Omental fat pad (tissue), 4 donors: Measurements from ENCODE around the gene ATF6. TPM values are rescaled to one million over a fixed set of nuclear protein-coding genes. Genes with fewer than 3 reads are reported as not detected.

Experiments
- ATAC-seq: fragments of 150-250 bp; one replicate; pipeline ENCODE4 v1.9.1; 2016; ENCODE audit warnings: mild to moderate bottlenecking, moderate library complexity; ENCODE audit not compliant: low FRiP score
- DNase-seq: peaks from one replicate; pipeline ENCODE4 v3.0.0-alpha.2; 2019; ENCODE audit warnings: low spot score
- CTCF ChIP-seq, 3 donors: fragments of 450-650 bp; IDR thresholded peaks; one replicate each; pipeline ENCODE4 v1.5.1; 2016 to 2017; ENCODE audit warnings: antibody characterized with exemption in 3 of 3, mild to moderate bottlenecking in 3 of 3, moderate library complexity in 2 of 3
- total RNA-seq, 4 donors: library from RNA; depleted of rRNA; stranded (reverse); fragments of >200 nt; gene quantifications; one replicate each; pipeline ENCODE4 v1.1.0, GENCODE V29; 2016

Gene ATF6
- total RNA-seq, 4 donors from 2014 or later: 30.9 to 38.0 (median 36.1) TPM

GRCh38 chr1:161771161-161771560, 5.0 kb downstream of the ATF6 start:
- DNase-seq (no peak), ATAC-seq (no peak)
- no peak for TF ChIP-seq CTCF (IDR thresholded peaks at IDR 0.05)

GRCh38 chr1:161771973-161772372, 5.9 kb downstream of the ATF6 start:
- ATAC-seq: no peak

DNA sequence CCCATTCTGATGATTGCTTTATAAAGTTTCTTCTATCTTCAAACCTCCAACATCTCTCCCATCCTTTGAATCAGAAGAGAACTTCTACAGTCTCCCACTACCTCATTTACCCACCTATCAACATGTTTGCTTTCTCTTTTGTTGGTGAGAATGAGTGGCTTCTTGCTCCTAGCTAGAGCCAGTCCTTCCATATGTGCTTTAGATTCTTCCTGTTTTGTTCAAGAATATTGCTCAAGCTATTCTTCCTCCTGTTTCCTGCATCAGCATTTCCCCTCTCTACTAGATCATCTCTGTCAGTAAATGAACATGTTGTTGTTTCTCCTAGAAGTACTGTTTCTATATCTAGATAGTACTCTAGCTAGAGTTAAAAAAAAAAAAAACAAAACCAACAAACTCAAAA, 6.3 kb downstream of the ATF6 start:
- DNase-seq: no peak
- no peak for TF ChIP-seq CTCF (IDR thresholded peaks at IDR 0.05)
- no peak for ATAC-seq

More at GRCh38 chr1:161771973-161772372, 5.9 kb downstream of the ATF6 start:
- DNase-seq: no peak
- TF ChIP-seq CTCF (IDR thresholded peaks at IDR 0.05): no peak

- no peak for DNase-seq
- no peak for ATAC-seq
- no peak for TF ChIP-seq CTCF (IDR thresholded peaks at IDR 0.05)
Observed at GRCh38 chr1:161773791-161774190, 7.7 kb downstream of the ATF6 start.

- ATAC-seq (no peak), DNase-seq (no peak)
- no peak for TF ChIP-seq CTCF (IDR thresholded peaks at IDR 0.05)
Observed at GRCh38 chr1:161777261-161777660, 11.1 kb downstream of the ATF6 start.

DNA sequence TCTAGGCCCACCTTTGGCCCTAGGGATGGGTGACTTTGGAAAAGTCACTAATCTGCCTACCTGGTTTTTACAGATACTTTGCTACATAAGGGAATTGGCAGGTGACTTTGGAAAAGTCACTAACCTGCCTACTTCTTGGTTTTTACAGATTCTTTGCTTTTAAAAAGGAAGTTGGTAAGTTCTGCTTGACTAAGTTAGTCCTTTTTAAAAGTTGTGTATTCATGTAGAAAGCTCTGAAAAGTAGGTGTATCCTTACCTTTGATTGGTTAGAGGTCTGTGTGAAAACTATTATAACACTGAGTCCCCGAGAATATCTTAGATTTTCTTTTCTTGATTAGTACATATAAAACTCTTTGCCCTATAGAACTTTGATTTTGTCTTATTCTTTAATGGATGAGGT, 12.4 kb downstream of the ATF6 start:
- no peak for ATAC-seq
- DNase-seq: no peak
- TF ChIP-seq CTCF (IDR thresholded peaks at IDR 0.05): no peak

- DNase-seq (no peak), ATAC-seq (no peak)
- no peak for TF ChIP-seq CTCF (IDR thresholded peaks at IDR 0.05)
Observed at GRCh38 chr1:161779393-161779792, 13.3 kb downstream of the ATF6 start.
